Muscle of back (tissue), 11 donors: ENCODE results near the gene GNAO1. TPM values are rescaled to one million over a fixed set of nuclear protein-coding genes. Genes with fewer than 3 reads are reported as not detected.
A peak's percentile ranks its signal among the peaks of the same experiment; 100 is the strongest.

ENCODE experiments used
- DNase-seq, 3 donors: peaks; one replicate each; pipeline versions ENCODE4 v3.0.0 to v3.0.0-alpha.2; 2013
- polyA plus RNA-seq, 10 donors: library from polyadenylated mRNA; unstranded; fragments of 120-200 nt; gene quantifications; one replicate each; pipeline ENCODE4 v1.2.1, GENCODE V29; 2013; ENCODE audit not compliant: insufficient read length in 10 of 10

GNAO1 gene
- polyA plus RNA-seq, 10 donors: 0.86 to 4.0 (median 1.5) TPM

GRCh38 chr16:56288019-56288418 is 96.7 kb downstream of the GNAO1 start:
- no peak for DNase-seq

GRCh38 chr16:56289416-56289815 is 98.1 kb downstream of the GNAO1 start:
- no peak for DNase-seq

DNA sequence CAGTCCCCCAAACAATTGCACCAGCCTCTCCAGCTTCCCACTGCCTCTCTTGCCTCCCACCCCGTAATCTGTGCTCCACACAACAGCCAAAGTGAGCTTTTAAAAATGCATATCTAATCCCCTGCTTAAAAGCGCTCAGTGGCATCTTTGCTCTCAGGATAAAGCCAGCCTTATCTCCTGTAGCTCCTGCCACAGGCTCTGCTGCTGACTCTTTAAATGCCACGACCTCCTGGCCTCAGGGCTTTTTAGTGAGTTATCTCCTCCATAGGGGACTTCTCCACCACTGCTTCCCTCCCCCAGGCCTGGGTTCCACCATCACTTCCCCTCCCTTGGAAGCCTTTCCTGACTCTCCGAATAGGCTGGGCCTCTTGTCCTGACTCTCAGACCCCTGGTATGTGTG is 98.6 kb downstream of the GNAO1 start:
- DNase-seq: no peak

DNA sequence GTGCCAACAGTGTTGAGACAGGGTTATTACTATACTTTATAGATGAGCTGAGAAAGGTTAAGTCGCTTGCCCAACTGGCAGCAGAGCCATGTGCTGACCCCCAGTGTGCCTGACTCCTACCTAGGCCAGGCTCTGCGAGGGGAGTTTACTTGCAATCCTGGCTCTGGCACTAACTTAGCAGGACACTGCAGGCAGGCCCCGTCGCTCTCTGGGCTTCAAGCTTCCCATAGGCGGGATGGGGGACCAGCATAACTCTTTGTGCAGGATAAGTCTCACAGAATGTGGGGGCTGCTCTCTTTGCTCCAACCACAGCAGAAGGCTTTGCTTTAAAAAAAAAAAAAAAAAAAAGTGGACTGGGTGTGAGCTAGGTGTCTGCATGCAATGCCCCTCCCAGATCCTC is 102.7 kb downstream of the GNAO1 start:
- no peak for DNase-seq

GRCh38 chr16:56294579-56294978 is 103.3 kb downstream of the GNAO1 start:
- peak in 1 of 3 donors; percentile 80 for DNase-seq

DNA sequence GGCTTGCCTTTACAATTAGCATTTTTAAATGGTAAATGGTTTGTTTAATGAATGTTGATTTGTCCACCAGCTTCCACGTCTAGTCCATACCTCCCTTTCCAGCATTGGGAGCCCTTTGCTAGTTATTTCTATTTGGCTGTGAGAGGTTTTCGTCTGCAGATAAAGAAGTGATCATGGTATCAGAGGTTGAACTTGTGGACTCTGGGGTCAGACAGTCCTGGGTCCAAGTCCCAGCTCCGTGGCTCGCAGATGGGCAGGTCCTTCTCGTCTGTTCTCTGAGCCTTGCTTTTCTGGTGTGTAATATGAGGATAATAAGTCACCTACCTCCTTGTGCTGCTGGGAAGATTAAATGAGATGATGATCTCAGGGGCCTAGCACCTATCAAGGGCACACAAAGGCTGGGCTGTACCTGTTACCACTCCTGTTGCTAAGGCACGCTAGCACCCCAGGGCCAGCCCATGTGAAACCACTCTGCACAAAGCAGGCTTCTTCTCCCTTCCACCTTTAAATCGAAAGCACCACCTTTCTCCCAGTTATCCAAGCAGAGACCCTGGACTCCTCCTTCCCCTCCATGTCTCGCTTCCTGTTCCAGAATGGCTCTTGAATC is 103.9 kb downstream of the GNAO1 start:
- no peak for DNase-seq

DNA sequence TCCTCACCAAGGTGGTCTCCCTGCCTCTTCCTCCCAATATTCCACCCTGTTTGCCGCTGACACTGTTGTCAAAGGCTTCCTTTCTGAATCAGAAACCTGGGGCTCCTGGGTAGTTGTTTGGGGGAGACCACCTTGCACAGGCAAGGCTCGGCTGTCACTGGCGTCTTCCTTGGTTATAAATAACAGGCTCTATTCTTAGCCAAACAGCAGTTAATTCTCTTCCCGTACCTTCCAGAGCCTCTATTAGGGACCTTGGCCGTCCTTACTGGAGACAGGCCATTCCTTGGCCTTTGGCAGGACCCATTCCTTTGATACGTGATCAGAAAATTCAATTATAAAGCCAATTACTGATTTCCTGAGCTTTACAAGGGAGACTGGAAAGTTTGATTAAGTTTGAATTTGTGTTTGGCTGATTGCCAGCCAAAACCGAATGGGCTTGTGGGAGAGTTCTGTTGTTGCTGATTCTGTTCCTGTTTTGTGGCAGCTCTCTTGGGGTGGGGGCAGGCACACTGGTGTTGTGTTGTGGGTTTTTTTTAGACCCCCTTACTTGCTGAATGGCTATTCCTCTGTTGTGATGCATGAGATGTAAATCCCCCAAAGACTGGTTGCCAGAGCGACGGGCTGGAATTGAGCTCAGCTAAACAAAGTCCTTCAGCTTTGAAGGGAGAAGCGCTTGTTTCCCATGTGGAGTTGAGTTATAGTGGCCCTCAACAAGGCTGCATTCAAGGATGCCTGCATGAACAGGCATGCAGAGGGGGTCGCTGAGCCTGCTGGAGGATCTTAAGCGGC is 104.6 kb downstream of the GNAO1 start:
- DNase-seq: peak in 2 of 3 donors; percentile 61 to 86

- DNase-seq: no peak
Measured at GRCh38 chr16:56297684-56298083, 106.4 kb downstream of the GNAO1 start.

DNA sequence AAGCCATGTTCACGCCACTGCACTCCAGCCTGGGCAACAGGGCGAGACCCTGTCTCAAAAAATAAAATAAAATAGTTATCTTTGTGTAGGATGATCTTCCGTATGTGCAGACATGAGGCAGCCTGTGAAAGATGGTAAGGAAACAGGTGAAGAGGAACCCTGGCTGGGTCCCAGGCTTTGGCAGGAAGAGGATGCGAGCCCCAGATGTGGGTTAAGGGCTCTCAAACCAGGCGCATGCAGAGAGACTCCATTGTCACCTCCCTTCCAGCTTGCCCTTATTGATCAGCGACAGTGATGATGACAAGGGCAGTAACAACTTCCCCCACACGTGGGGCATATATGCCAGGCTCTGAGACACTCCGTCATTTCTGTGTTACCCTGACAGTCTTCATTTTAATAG is 106.8 kb downstream of the GNAO1 start:
- DNase-seq: no peak

DNA sequence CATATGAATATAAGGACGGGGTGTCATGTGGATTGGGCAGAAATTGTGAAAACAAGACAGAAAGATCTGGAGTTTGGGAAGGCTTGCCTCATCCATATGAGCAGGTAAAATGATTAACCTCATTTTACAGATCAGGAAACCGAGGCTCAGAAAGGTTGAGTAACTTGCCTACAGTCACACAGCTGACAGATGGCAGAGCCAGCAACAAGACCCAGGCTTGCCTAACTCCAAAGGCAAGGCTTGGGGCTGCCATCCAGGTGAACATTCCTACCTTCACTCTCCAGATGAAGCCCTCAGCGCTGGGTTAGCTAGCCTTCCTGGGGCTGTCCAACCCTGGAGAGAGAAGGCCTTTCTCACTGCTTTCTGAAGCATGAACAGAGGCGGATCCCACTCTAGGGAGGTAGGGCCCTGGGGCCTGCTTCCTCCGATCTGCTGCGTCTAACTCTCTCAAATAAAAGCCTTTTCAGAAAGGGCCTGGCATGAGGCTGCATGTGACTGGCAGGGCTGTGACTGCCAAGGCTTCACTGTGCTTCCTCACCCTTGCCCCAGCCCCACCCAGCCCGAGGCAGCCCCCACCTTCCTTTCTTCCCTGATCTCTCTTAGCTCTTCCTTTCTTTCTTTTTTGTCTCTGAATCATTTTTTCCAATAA is 107.8 kb downstream of the GNAO1 start:
- DNase-seq: no peak

- DNase-seq: no peak
Measured at GRCh38 chr16:56300242-56300623, 108.9 kb downstream of the GNAO1 start.

- DNase-seq: no peak
Measured at GRCh38 chr16:56300891-56301850, 109.9 kb downstream of the GNAO1 start.

GRCh38 chr16:56302506-56302905 is 111.2 kb downstream of the GNAO1 start:
- no peak for DNase-seq

DNA sequence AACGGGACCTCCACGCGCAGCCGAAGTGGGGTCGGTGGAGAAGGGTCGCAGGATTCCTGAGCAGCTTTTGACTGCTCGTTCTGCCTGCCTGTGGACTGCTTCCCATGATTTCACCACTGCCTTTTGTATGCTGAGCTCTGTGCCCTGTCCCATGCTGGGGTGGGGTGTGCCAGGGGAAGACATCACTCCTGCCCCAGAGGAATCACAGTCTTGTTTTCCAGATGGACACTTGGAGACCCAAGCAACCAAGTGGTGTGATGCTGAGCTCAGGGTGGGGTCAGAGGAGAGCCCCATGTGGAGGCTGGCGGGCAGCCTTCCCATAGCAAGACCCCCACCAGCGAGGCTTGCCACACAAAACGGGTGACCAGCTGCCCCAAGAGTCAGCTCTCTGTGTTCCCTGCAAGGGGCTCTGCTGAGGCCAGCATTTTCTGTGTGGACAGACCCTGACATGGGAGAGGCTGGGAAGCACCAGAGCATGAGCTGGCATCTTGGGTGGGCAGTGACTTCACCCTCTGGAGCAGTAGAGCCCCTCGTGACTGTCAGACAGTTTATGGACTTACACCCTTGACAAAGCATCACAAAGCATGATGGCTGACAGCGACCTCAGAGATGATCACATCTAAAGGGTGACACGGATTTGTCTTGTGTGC is 111.9 kb downstream of the GNAO1 start:
- DNase-seq: no peak

DNA sequence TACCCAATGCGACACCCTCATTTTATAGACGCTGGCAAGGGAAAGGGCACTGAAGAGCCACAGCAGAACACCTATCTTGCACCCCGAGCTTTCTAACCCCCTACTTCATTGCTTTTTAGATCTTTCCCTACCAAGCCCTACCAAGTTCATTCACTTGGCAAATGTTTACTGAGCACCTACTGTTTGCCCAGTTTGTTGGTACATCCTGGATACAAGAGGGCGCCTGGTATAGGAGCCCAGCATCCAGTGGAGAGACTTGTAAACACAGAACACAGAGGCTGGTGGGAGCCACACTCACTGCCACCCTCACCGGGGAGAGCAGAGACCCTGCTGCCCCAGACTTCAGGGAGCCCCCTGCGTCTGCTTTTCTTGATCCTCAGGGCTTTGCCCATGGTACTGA is 112.6 kb downstream of the GNAO1 start:
- DNase-seq: no peak

- DNase-seq: no peak
Measured at GRCh38 chr16:56305956-56306565, 114.8 kb downstream of the GNAO1 start.

DNA sequence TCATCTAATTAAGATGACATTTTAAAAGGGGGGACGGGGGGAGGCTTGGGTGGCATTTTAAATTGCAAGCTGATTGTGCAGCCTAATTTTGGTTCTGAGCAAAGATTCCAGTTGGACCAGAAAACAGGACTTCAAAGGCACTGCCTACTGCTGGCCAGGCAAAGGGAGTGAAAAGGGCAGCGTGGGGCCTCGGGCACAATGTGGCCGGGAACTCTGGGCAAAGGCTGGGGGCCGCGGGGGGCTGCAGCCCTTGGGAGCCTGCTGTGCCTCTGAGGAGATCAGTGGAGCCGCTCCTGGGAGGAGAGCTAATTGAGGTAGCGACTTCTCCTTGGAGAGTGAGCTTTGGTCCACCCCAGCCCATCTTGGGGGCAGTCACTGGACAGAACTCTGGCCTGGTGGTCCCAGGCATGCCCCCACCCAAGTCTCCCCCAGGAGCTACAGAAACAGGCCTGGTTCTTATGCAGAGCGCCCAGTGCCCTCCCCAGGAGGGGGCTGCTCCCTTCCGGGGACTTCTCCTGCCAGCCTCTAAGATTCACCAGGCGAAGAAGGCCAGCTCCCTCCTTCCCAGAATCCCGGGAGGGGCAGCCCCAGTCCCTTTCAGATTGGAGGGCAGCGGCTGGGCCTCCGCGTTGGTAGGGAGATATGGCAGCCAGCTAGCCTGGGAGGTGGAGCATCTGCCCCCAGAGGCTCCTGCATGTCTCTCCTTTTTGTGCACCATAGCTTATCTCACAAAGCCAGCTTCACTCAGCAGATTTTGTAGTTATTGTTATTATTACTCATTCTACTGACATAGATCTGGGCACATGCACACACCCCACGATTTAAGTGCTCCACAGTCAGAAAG is 115.6 kb downstream of the GNAO1 start:
- DNase-seq: no peak

GRCh38 chr16:56307534-56307873 is 116.2 kb downstream of the GNAO1 start:
- DNase-seq: no peak

- no peak for DNase-seq
Measured at GRCh38 chr16:56309008-56309407, 117.7 kb downstream of the GNAO1 start.

DNA sequence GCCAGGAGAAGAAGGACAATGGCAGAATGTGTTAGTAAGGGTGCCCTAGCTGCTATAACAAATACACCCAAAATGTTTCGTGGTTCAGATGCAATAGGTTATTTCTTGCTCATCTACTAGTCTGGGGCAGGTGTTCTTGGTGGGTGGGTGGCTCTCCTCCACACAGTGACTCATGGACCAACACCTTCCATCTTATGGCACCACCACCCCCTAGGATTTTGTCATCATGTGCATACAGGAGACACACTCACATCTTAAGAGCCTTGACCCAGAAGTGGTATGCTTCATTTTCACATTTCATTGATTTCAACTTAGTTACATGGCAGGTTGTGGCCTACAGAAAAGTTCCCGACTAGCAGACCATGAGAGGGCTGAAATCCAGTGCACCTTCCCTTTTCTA is 119.4 kb downstream of the GNAO1 start:
- DNase-seq: no peak
